Fibroblast of peridontal ligament (primary cell): ENCODE results near the gene FAM209A.
"Not testable (repeated sequence)": the region's sequence is repeated elsewhere in the genome, so short reads cannot be mapped to it uniquely, and the experiment has no call there.

Experiments used
- DNase-seq: peaks from one replicate; pipeline ENCODE4 v3.0.0-alpha.2; 2010; ENCODE audit errors: extremely low read depth

Gene FAM209A

GRCh38 chr20:56524444-56524843 is at the start of gene FAM209A:
TSS of gene FAM209A (plus strand) at chr20:56524744. CDS start at chr20:56524809, 65 bp downstream.
- DNase-seq: not testable (repeated sequence)

- no peak for DNase-seq
Measured at GRCh38 chr20:56483970-56484369, 40.6 kb upstream of the FAM209A start.

- DNase-seq: no peak
Measured at GRCh38 chr20:56487216-56487615, 37.3 kb upstream of the FAM209A start.

GRCh38 chr20:56488566-56488965 is 36.0 kb upstream of the FAM209A start:
- DNase-seq: no peak

GRCh38 chr20:56501116-56501515 is 23.4 kb upstream of the FAM209A start:
- DNase-seq: no peak

- DNase-seq: no peak
Measured at GRCh38 chr20:56503916-56504315, 20.6 kb upstream of the FAM209A start.

GRCh38 chr20:56504373-56505005 is 20.1 kb upstream of the FAM209A start:
- no peak for DNase-seq

- DNase-seq: no peak
Measured at GRCh38 chr20:56506103-56506502, 18.4 kb upstream of the FAM209A start.

GRCh38 chr20:56511926-56512325 is 12.6 kb upstream of the FAM209A start:
- no peak for DNase-seq

GRCh38 chr20:56513161-56514150 is 11.1 kb upstream of the FAM209A start:
- no peak for DNase-seq

GRCh38 chr20:56516631-56517030 is 7.9 kb upstream of the FAM209A start:
- no peak for DNase-seq

- DNase-seq: no peak
Measured at GRCh38 chr20:56517211-56517610, 7.3 kb upstream of the FAM209A start.

GRCh38 chr20:56517641-56518040 is 6.9 kb upstream of the FAM209A start:
- no peak for DNase-seq

GRCh38 chr20:56518126-56518525 is 6.4 kb upstream of the FAM209A start:
- DNase-seq: no peak

- DNase-seq: no peak
Measured at GRCh38 chr20:56518721-56519398, 5.7 kb upstream of the FAM209A start.

- no peak for DNase-seq
Measured at GRCh38 chr20:56519551-56519950, 5.0 kb upstream of the FAM209A start.

GRCh38 chr20:56520180-56520579 is 4.4 kb upstream of the FAM209A start:
- no peak for DNase-seq

- DNase-seq: not testable (repeated sequence)
Measured at GRCh38 chr20:56520746-56521354, 3.7 kb upstream of the FAM209A start.

GRCh38 chr20:56522311-56522710 is 2.2 kb upstream of the FAM209A start:
- DNase-seq: no peak

- no peak for DNase-seq
Measured at GRCh38 chr20:56527521-56527920, 3.0 kb downstream of the FAM209A start.

- DNase-seq: not testable (repeated sequence)
Measured at GRCh38 chr20:56532946-56533345, 8.4 kb downstream of the FAM209A start, which contains the start of gene FAM209B. TSS of gene FAM209B (plus strand) at chr20:56533246. CDS start at chr20:56533342, 96 bp downstream.

- DNase-seq: no peak
Measured at GRCh38 chr20:56537997-56538396, 13.5 kb downstream of the FAM209A start.
